HEK293T (cell line): Measurements from ENCODE around the gene DEGS1.

Experiments used
- CTCF ChIA-PET: fragments of 350-600 bp; formaldehyde crosslinking; extraction: SDS; loops from one replicate; lab custom pipeline; 2021; ENCODE audit warnings: antibody characterized with exemption, inconsistent platforms; lab: Yijun Ruan, JAX
- POLR2A ChIA-PET: fragments of 350-600 bp; formaldehyde crosslinking; extraction: SDS; loops from one replicate; lab custom pipeline; 2020; ENCODE audit warnings: antibody characterized with exemption, inconsistent platforms; lab: Yijun Ruan, JAX
- DNase-seq: peaks from one replicate; pipeline ENCODE4 v3.0.0; 2012; ENCODE audit warnings: mixed read lengths; ENCODE audit errors: extremely low spot score
- ARNT ChIP-seq: fragments of 450-650 bp; IDR thresholded peaks from 2 replicates; pipeline ENCODE4 v1.6.1; 2017; ENCODE audit warnings: mild to moderate bottlenecking
- BHLHE40 ChIP-seq: fragments of 450-650 bp; IDR thresholded peaks from 2 replicates; pipeline ENCODE4 v1.6.1; 2016; ENCODE audit warnings: mild to moderate bottlenecking, moderate library complexity, borderline replicate concordance
- CTBP1 ChIP-seq: fragments of 450-650 bp; IDR thresholded peaks from 2 replicates; pipeline ENCODE4 v1.6.1; 2016; ENCODE audit warnings: borderline replicate concordance
- ELF4 ChIP-seq: fragments of 450-650 bp; IDR thresholded peaks from 2 replicates; pipeline ENCODE4 v1.6.1; 2017; ENCODE audit warnings: antibody characterized with exemption
- FOXA1 ChIP-seq: fragments of 450-650 bp; IDR thresholded peaks from 2 replicates; pipeline ENCODE4 v1.6.1; 2016; ENCODE audit warnings: mild to moderate bottlenecking
- FOXK2 ChIP-seq: fragments of 450-650 bp; IDR thresholded peaks from 2 replicates; pipeline ENCODE4 v1.6.1; 2016; ENCODE audit warnings: mild to moderate bottlenecking
- FOXM1 ChIP-seq: fragments of 450-650 bp; IDR thresholded peaks from 2 replicates; pipeline ENCODE4 v1.6.1; 2017; ENCODE audit warnings: mild to moderate bottlenecking, borderline replicate concordance
- HDGF ChIP-seq: fragments of 450-650 bp; IDR thresholded peaks from 2 replicates; pipeline ENCODE4 v1.6.1; 2017; ENCODE audit warnings: antibody characterized with exemption, borderline replicate concordance
- L3MBTL2 ChIP-seq: fragments of 450-650 bp; conservative IDR thresholded peaks from 2 replicates; pipeline ENCODE4 v1.6.1; 2016; ENCODE audit warnings: mild to moderate bottlenecking
- LEF1 ChIP-seq: fragments of 450-650 bp; IDR thresholded peaks from 2 replicates; pipeline ENCODE4 v1.6.1; 2017; ENCODE audit warnings: mild to moderate bottlenecking, borderline replicate concordance
- NFRKB ChIP-seq: fragments of 450-650 bp; IDR thresholded peaks from 2 replicates; pipeline ENCODE4 v1.6.1; 2016; ENCODE audit warnings: mild to moderate bottlenecking, moderate library complexity
- SP1 ChIP-seq: fragments of 450-650 bp; IDR thresholded peaks from 2 replicates; pipeline ENCODE4 v1.6.1; 2017
- SUZ12 ChIP-seq: fragments of 450-650 bp; IDR thresholded peaks from 2 replicates; pipeline ENCODE4 v1.6.1; 2016; ENCODE audit warnings: mild to moderate bottlenecking
- TARDBP ChIP-seq: fragments of 450-650 bp; IDR thresholded peaks from 2 replicates; pipeline ENCODE4 v1.6.1; 2016
- ZNF384 ChIP-seq: fragments of 450-650 bp; IDR thresholded peaks from 2 replicates; pipeline ENCODE4 v1.6.1; 2016
- TF ChIP-seq, protein P1 (sequence below): fragments of 450-650 bp; IDR thresholded peaks from 2 replicates; pipeline ENCODE4 v1.6.1; 2016

The DEGS1 gene

DNA sequence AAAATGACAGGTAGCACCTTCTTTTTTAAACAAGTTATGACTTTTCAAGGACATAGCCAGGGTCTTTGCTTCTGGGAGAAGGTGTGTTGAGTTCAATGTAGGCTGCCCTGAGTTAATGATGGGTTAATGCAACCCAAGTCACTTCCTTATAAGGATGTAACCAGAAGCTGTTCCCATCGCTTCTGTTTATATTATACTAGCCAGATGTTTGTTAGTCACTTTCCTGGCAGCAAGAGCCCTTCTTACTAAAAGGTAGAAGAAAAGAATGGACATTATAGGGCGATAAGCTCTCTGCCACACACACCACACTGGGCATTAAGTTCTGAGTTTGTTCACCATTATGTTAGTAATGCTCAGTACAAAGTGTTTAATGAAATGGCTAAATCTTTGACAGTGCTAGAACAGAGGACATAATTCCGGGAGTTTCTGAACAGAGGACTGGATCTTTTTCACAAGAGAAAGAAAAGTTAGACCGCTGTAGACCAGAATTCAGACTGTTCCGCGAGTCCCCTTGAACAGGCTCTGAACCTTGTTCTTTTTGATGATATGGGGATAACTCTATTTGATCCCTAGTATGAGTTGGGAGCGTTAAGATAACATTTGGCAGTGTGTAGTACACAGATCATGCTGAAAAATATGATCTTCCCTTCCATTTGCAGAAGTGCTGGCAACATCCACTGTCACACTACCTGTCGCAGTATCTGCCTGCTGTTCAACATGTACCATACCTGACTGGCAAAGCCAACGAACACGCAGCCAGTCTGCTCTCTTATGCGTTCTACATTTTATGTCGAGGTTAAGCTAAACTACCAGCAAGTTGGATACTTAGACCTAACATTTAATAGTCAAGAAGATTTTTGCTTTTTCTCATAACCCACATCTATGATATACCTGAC, 41.0 kb downstream of the DEGS1 start:
- POLR2A ChIA-PET = no interaction called here
- CTCF ChIA-PET = interaction anchor here (1.2 kb wide), 1 partner anchor 41 kb away, joined by 3 read pairs; the partner anchor contains the start of gene DEGS1
- TF ChIP-seq LEF1 = no peak
- no peak for DNase-seq

DNA sequence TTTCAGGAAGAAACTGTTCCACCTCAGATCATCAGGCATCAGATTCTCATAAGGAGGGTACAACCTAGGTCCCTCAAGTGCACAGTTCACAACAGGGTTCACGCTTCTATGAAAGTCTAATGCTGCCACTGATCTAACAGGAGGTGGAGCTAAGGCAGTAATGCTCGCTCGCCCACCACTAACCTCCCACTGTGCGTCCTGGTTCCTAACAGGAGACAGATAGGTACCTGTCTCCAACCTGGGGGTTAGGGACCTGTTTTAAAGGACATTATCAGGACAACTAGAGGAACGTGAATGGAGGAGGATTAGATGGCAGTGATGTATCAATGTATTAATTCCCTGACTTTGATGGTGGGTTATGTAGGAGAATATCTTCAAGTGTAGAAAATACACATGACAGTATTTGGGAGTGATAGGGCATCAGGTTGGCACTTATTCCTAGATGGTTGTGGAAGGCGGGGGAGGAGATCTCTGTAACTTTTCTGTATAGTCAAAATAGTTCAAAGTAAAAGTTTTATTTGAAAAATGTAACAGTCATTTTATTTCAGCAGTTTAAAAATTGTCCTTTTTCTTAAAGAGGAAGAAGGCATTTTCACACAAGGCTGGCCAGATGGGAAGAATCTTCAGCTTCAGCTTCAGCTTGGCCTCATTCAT, 43.9 kb downstream of the DEGS1 start:
- CTCF ChIA-PET = no interaction called here
- no peak for DNase-seq

DNA sequence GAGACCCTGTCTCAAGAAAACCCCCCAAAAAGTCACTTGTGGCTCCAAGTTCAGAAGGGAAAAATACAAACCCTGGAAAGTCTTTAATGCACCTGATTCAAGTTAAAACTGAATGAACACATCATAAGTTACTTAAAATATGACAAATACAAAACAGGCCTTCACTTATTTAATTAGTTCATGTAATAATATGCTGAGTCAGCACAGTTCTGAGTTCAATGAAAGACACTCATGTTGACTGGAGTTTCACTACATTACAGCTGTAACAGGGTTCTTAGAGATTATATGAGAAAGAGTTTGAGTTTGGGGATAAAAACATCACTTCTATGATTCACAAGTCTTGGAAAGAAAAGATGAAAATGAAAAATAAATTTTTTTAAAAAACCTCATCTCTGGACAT, 51.0 kb downstream of the DEGS1 start:
- ChIA-PET POLR2A (no interaction called here), CTCF (no interaction called here)
- DNase-seq = no peak
- TF ChIP-seq ARNT (no peak), SUZ12 (no peak), FOXK2 (no peak), BHLHE40 (no peak), ZNF384 (no peak), L3MBTL2 (no peak), HDGF (no peak), TARDBP (no peak), FOXA1 (no peak)
- TF ChIP-seq, protein P1, sequence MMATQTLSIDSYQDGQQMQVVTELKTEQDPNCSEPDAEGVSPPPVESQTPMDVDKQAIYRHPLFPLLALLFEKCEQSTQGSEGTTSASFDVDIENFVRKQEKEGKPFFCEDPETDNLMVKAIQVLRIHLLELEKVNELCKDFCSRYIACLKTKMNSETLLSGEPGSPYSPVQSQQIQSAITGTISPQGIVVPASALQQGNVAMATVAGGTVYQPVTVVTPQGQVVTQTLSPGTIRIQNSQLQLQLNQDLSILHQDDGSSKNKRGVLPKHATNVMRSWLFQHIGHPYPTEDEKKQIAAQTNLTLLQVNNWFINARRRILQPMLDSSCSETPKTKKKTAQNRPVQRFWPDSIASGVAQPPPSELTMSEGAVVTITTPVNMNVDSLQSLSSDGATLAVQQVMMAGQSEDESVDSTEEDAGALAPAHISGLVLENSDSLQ = no peak

More for the DNA sequence above, 43.9 kb downstream of the DEGS1 start:
- TF ChIP-seq CTBP1 (no peak), NFRKB (no peak), SUZ12 (no peak), ARNT (no peak), SP1 (no peak)
- TF ChIP-seq, protein P1 = no peak
- POLR2A ChIA-PET = no interaction called here

DNA sequence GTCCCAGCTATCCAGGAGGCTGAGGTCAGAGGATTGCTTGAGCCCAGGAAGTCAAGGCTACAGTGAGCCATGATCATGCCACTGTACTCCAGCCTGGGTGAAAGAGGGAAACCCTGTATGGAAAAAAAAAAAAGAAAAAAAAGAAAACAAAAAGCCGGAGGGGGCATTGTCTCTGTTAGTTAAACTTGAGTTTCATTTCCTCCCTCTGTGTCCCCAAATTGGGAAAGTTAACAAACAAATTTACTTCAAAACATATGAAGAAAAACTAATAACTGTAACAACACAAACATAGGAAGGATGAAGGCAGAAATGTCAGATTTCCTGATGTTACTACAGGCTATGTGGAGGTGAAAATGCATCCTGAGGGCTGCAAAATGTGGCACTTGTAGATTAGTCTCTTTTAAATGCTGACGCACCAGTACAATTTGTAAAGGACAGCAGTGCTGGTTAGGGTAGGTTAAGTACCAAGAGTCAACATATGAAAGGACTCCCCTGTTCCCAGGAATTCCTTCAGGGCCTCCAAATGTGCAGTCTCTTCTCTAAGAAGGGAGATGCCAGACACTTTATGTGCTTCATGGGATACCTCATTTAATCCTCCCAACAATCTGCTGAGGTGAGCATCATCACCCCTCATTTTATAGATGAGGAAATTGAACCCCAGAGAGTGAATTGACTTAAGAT, 52.9 kb downstream of the DEGS1 start:
- no peak for DNase-seq
- no peak for TF ChIP-seq SP1
- TF ChIP-seq CTBP1 = no peak
- TF ChIP-seq SUZ12 = no peak
- TF ChIP-seq LEF1 = no peak
- no peak for TF ChIP-seq ZNF384
- TF ChIP-seq HDGF = no peak
- no peak for TF ChIP-seq FOXM1
- no peak for TF ChIP-seq ELF4
- no peak for TF ChIP-seq NFRKB
- TF ChIP-seq TARDBP = no peak
- no peak for TF ChIP-seq ARNT
- TF ChIP-seq L3MBTL2 = no peak
- TF ChIP-seq, protein P1 = no peak
- TF ChIP-seq FOXA1 = no peak
- TF ChIP-seq FOXK2 = no peak
- TF ChIP-seq BHLHE40 = no peak
- POLR2A ChIA-PET = no interaction called here
- CTCF ChIA-PET = no interaction called here

DNA sequence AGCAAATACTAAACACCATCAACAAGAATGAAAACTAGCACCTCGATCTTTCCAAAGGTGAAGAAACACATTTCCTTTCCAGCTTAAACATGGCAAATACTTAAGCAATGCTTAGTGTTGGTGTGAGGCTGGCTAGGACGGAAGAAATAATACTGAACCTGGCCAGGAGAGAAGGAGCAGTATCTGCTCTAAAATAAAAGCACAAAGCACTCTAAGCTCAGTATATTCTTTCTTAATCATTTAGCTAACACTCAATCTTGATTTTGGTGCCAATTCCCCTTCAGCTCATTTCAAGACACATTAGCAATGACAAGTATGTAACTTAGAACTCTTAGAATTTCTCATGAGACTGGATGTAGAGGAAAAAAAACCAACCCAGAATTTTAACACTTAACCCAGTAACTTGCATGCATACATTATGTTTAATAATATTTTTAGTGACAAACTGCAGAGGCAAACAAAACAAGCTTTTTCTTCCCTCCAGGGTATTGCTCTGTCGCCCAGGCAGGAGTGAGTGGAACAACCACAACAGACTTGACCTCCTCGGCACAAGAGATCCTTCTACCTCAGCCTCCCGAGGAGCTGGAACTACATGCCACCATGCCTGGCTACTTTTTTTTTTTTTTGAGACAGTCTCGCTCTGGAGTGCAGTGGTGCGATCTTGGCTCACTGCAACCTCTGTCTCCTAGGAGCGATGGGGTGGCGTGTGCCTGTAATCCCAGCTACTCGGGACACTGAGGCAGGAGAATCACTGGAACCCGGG, 54.3 kb downstream of the DEGS1 start:
- ChIA-PET POLR2A (no interaction called here), CTCF (no interaction called here)

More for the DNA sequence above, 54.3 kb downstream of the DEGS1 start:
- DNase-seq = no peak
- TF ChIP-seq FOXK2 = no peak
- no peak for TF ChIP-seq FOXA1
- TF ChIP-seq HDGF = no peak
- no peak for TF ChIP-seq L3MBTL2
- no peak for TF ChIP-seq SUZ12
- no peak for TF ChIP-seq NFRKB
- no peak for TF ChIP-seq ARNT
- TF ChIP-seq, protein P1 = no peak
- TF ChIP-seq LEF1 = no peak
- TF ChIP-seq TARDBP = no peak
- no peak for TF ChIP-seq SP1
- no peak for TF ChIP-seq CTBP1
- no peak for TF ChIP-seq BHLHE40
